ENCODE measurements around the gene MCOLN1.

Gene MCOLN1

GRCh38 chr19:7544626-7545025 is 22.2 kb downstream of the MCOLN1 start (continued):
- TF ChIP-seq ZNF565 (CRISPR knock-in tag; conservative IDR thresholded peaks at IDR 0.05; ENCODE audit: low read depth) (no peak), CSRNP3 (CRISPR knock-in tag; IDR thresholded peaks at IDR 0.05) (no peak), OSR1 (CRISPR knock-in tag; IDR thresholded peaks at IDR 0.05) (no peak), TCF4 (CRISPR knock-in tag; IDR thresholded peaks at IDR 0.05; ENCODE audit: borderline replicate concordance) (no peak), PATZ1 (CRISPR knock-in tag; IDR thresholded peaks at IDR 0.05; ENCODE audit: borderline replicate concordance) (no peak), ZFP30 (CRISPR knock-in tag; IDR thresholded peaks at IDR 0.05) (no peak), PPARA (CRISPR knock-in tag; IDR thresholded peaks at IDR 0.05; ENCODE audit: borderline replicate concordance) (no peak)

- ATAC-seq: no peak
- TF ChIP-seq GLIS3 (CRISPR knock-in tag; IDR thresholded peaks at IDR 0.05): no peak
- no peak for TF ChIP-seq ISL1 (CRISPR knock-in tag; IDR thresholded peaks at IDR 0.05)
- no peak for TF ChIP-seq ZNF565 (CRISPR knock-in tag; conservative IDR thresholded peaks at IDR 0.05; ENCODE audit: low read depth)
- no peak for TF ChIP-seq PATZ1 (CRISPR knock-in tag; IDR thresholded peaks at IDR 0.05; ENCODE audit: borderline replicate concordance)
- no peak for TF ChIP-seq ZNF70 (CRISPR knock-in tag; IDR thresholded peaks at IDR 0.05)
- TF ChIP-seq ZNF8 (CRISPR knock-in tag; IDR thresholded peaks at IDR 0.05): no peak
- TF ChIP-seq ESRRG (CRISPR knock-in tag; IDR thresholded peaks at IDR 0.05): no peak
- no peak for TF ChIP-seq SNAI2 (CRISPR knock-in tag; IDR thresholded peaks at IDR 0.05)
- TF ChIP-seq TOX (CRISPR knock-in tag; IDR thresholded peaks at IDR 0.05; ENCODE audit: borderline replicate concordance): no peak
- no peak for TF ChIP-seq CSDC2 (CRISPR knock-in tag; IDR thresholded peaks at IDR 0.05)
These were observed 22.9 kb downstream of the MCOLN1 start for GRCh38 chr19:7545300-7545699.

GRCh38 chr19:7545904-7546303 is 23.5 kb downstream of the MCOLN1 start:
- no peak for ATAC-seq
- TF ChIP-seq ZNF70 (CRISPR knock-in tag; IDR thresholded peaks at IDR 0.05) (no peak), SNAI2 (CRISPR knock-in tag; IDR thresholded peaks at IDR 0.05) (no peak)

GRCh38 chr19:7547159-7547558 is 24.7 kb downstream of the MCOLN1 start:
- TF ChIP-seq ZC3H10 (CRISPR knock-in tag; IDR thresholded peaks at IDR 0.05) (no peak), CSDC2 (CRISPR knock-in tag; IDR thresholded peaks at IDR 0.05) (no peak), PPARA (CRISPR knock-in tag; IDR thresholded peaks at IDR 0.05; ENCODE audit: borderline replicate concordance) (no peak), GLIS3 (CRISPR knock-in tag; IDR thresholded peaks at IDR 0.05) (no peak)
- no peak for ATAC-seq

- ATAC-seq: no peak
- TF ChIP-seq BACH2 (CRISPR knock-in tag; IDR thresholded peaks at IDR 0.05; ENCODE audit: borderline replicate concordance) (no peak), POU6F1 (CRISPR knock-in tag; IDR thresholded peaks at IDR 0.05; ENCODE audit: borderline replicate concordance, low read depth) (no peak), GLIS3 (CRISPR knock-in tag; IDR thresholded peaks at IDR 0.05) (no peak), CSRNP3 (CRISPR knock-in tag; IDR thresholded peaks at IDR 0.05) (no peak), PATZ1 (CRISPR knock-in tag; IDR thresholded peaks at IDR 0.05; ENCODE audit: borderline replicate concordance) (no peak), ESRRG (CRISPR knock-in tag; IDR thresholded peaks at IDR 0.05) (no peak), ZFP30 (CRISPR knock-in tag; IDR thresholded peaks at IDR 0.05) (no peak), ZFP3 (CRISPR knock-in tag; IDR thresholded peaks at IDR 0.05) (no peak), PPARA (CRISPR knock-in tag; IDR thresholded peaks at IDR 0.05; ENCODE audit: borderline replicate concordance) (no peak), OSR1 (CRISPR knock-in tag; IDR thresholded peaks at IDR 0.05) (no peak), ISL1 (CRISPR knock-in tag; IDR thresholded peaks at IDR 0.05) (no peak)
These were observed 27.2 kb downstream of the MCOLN1 start for GRCh38 chr19:7549429-7550148.
